GM12864 (cell line): ENCODE results near the gene SH3PXD2A.

Experiments used
- DNase-seq: peaks from one replicate; pipeline ENCODE4 v3.0.0-alpha.2; 2011; ENCODE audit warnings: low read depth
- H3K4me3 ChIP-seq: 2 replicates; pipeline ENCODE4 v1.5.1; 2011; ENCODE audit warnings: mild to moderate bottlenecking, low read depth, low read length, control low read depth
- TF ChIP-seq, protein P1 (sequence below): IDR thresholded peaks from 2 replicates; pipeline ENCODE4 v1.5.1; 2011; ENCODE audit warnings: low read depth, mild to moderate bottlenecking, moderate library complexity, low read length, control low read depth, inconsistent platforms; ENCODE audit errors: missing control alignments

Gene SH3PXD2A

DNA sequence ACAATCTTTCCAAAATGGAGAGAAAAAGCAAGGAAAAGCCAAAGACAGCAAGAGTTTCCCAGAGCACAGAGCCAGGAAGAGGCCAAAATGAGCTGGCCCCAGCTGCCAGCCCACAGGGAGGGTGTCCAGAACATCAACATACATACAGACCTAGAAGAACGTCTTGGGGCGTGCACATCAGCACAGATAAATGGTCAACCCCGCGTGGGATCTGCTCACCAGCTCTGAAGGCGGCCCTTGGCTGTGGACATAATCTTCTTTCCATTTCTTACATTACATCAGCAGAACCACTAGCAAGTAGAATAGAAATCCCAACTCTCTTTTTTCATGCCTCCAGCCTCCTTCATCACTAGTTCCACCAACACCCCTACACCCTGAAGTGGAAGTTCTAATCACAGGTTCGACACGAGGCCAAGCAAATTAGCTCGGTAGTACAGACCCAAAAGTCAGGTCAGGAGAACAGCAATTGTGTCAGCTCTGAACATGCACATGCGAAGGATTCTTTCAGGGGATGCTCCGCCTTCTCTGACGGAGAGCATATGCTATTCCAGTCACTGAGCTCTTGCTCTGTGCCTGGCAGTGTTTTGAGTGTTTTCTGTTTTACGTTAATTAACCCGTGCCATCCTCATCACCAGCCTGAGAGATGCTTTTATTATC is 16.4 kb downstream of the SH3PXD2A start:
- H3K4me3 ChIP-seq: no peak overlapping the region
- DNase-seq: no peak
- TF ChIP-seq, protein P1, sequence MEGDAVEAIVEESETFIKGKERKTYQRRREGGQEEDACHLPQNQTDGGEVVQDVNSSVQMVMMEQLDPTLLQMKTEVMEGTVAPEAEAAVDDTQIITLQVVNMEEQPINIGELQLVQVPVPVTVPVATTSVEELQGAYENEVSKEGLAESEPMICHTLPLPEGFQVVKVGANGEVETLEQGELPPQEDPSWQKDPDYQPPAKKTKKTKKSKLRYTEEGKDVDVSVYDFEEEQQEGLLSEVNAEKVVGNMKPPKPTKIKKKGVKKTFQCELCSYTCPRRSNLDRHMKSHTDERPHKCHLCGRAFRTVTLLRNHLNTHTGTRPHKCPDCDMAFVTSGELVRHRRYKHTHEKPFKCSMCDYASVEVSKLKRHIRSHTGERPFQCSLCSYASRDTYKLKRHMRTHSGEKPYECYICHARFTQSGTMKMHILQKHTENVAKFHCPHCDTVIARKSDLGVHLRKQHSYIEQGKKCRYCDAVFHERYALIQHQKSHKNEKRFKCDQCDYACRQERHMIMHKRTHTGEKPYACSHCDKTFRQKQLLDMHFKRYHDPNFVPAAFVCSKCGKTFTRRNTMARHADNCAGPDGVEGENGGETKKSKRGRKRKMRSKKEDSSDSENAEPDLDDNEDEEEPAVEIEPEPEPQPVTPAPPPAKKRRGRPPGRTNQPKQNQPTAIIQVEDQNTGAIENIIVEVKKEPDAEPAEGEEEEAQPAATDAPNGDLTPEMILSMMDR: no peak

DNA sequence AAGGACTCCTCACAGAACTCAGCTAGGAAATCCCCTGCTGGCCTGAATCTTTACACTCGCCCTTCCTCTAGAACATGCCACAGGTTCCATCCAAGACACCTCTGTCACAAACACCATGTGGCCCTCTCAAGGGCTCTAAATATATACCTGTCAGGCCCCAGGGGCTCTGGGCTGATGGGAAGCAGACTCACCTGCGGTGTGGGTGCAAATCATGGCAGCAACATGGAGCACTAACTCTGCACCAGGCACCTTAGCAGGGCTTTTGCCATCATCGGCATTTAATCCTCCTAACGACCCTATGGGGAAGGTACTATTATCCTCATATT is 17.3 kb downstream of the SH3PXD2A start:
- no peak for DNase-seq
- TF ChIP-seq, protein P1: no peak
- H3K4me3 ChIP-seq: no peak overlapping the region

DNA sequence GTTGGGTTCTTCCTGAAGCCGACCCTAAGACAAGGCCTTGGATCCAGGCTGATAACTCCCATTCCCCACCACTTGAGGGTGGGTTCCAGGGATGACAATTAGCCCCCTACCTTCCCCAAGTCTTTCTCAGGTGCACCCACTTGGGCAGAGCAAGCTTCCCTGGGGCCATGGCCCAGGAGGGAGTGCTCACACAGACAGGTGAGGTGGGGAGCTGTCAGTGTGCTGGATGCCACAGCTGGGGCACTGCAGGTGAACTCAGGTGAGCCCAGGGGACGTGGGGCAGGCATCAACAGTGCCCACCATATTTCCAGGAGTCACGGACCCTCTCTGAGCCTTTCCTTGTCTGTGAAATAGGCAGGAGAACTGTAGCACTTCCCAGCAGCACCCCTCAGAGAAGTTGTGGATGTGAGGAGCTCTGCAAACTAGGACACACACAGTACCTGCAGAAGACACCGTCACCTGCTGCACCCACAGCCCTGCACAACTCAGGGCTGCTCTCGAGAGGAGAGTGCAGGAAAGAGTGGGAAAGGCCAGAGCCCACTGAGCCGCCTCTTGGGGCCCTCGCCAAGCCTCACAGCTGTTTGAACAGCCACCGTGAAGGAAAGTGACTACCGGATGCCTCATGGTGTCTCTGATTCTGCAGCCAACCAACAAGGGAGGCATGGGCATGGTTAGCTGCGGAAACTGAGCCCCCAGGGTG is 17.9 kb downstream of the SH3PXD2A start:
- no peak overlapping the region for H3K4me3 ChIP-seq
- TF ChIP-seq, protein P1: no peak
- DNase-seq: no peak

DNA sequence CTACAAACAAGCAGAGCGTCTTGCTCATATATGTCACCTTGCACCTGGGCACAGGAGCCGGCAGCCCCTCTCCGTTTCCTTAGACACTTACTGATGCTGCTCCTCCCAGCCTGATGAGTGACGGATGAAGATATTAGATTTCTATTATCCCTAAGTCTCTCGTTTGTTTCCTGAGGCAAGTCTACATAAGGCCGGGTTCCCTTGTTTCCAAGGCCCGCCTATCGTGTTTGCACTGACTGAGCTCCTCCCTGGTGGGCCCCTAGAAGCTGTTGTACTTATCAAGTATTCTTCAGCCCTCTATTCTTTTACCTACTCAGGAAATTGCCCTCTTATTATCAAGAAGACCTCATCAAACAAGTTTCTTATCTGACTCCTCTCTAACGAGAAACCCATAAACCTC is 18.5 kb downstream of the SH3PXD2A start:
- DNase-seq: no peak
- H3K4me3 ChIP-seq: no peak overlapping the region
- TF ChIP-seq, protein P1: no peak

DNA sequence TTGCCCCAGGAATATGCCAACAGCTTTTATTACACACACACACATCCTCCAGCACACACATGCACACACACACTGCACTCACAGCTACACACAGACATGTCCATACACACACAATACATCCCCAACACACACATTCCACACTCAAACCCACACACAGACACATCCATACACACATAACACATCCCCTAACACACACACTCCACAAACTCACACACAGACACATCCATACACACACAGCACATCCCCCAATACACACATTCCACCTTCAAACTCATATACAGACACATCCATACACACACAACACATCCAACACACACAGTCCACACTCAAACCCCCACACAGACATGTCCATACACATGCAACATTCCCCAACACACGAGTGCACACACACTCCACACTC is 19.1 kb downstream of the SH3PXD2A start:
- no peak overlapping the region for H3K4me3 ChIP-seq
- TF ChIP-seq, protein P1: no peak
- DNase-seq: no peak

DNA sequence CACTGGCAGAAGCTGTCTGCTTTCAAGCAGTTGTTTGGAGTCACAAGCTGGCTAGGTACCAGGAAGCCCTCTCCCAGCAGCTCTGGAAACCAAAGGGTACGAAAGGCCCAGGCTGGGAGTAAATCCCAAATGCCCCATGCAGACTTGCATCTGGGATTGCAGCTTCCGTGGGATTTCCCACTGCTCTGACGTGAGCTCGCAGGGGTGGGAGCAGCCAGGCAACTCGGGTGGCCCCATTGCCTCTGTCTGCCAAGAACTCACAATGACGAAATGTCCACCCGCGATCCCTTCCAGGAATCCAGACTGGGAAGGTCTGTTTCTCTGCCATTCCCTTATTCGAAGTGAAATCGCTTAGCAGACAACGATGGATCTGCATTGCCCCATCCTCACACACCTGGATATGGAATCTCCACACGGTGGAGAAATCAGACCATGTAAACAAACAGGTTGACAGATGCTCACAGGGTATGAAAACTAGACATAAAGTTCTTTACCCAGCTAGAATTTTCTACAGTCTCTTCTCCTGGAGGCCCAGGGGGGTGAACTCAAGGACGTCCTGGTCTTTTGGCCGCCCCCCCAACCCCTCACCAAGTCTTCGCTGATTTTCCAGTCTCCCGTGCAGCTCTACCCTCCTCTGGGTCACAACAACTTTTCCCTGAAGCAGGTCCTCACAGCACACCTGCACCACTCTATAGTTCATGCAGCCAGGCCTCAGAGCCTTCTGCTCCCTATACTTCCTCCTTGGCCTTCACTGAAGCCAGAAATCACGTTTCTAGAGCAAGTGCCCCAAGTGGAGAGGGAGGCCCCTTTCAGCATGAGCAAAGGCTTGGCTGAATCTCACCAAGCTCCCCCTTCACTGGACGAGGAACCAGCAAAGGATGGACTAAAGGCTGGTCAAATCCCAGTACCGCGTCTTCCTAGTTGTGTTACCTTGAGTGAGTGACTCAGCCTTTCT is 20.0 kb downstream of the SH3PXD2A start:
- no peak for DNase-seq
- TF ChIP-seq, protein P1: no peak
- no peak overlapping the region for H3K4me3 ChIP-seq
